Fibroblast of peridontal ligament (primary cell): ENCODE measurements around the gene DNLZ.

Experiments
- DNase-seq: peaks from one replicate; pipeline ENCODE4 v3.0.0-alpha.2; 2010; ENCODE audit errors: extremely low read depth

DNLZ gene

DNA sequence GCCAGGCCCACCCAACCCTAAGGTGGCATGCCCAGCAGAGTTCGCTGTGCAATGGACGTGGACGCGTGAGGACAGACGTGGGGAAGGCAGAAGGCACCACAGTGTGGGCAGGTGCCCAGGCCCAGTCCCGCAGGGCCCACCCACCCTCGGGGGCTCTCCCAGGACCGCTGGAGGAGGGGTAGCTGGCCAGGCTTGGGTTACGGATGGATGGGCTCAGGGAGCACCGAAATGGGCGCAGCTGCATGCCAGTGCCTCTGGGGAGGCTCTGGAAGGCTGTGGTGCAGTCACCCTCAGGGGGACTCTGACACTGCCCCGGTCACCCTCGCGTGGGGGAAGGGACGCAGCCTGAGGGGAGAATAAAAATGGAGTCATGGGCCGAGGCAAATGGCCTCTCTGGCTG is 45.8 kb downstream of the DNLZ start:
- no peak for DNase-seq

DNA sequence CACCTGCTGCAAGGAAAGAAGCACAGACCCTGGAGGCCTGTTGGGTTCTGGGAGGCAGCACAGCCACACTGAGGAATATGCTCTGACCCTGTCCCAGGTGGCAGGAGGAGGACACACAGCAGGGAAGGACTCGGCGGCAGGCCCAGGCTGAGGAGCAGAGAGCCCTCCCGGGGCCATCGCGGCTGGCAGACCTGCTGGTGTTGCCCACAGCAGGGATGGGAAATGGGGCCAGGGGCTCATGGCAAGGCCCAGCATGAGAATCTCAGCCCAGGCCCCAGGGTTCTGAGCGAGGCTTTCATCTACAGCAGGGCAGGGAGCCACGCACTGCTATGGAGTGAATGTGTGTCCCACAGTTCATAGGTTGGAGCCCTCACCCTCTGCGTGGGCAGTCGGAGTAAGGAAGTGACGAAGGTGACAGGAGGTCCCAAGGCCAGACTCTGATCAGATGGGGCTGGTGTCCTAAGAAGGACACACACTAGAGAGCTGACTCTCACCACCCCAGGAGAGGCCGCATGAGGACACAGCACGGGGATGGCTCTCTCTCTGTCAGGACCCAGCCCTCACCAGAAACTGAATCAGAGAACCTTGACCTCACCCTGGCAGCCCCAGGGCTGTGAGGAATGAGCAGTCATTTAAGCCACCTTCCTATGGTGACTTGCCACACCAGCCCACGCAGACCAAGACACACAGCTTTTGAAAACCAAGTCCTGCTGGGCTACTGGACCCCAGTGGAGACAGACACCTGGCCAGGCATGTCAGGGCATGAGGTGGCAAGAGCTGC is 46.5 kb downstream of the DNLZ start:
- DNase-seq, result no peak

DNA sequence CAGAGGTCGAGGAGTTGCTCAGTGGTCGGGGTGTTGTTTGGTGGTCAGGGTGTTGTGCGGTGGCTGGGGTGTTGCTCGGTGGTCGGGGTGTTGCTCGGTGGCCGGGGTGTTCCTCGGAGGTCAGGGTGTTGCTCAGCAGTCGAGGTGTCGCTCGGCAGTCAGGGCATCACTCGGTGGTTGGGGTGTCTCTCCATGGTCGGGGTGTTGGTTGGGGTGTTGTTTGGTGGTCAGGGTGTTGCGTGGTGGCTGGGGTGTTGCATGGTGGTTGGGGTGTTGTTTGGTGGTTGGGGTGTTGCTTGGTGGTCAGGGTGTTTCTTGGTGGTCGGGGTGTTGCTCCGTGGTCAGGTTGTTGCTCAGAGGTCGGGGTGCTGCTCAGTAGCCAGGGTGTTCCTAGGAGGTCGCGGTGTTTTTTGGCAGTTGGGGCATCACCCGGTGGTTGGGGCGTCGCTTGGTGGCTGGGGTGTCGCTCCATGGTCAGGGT is 47.2 kb downstream of the DNLZ start:
- DNase-seq, result no peak

DNA sequence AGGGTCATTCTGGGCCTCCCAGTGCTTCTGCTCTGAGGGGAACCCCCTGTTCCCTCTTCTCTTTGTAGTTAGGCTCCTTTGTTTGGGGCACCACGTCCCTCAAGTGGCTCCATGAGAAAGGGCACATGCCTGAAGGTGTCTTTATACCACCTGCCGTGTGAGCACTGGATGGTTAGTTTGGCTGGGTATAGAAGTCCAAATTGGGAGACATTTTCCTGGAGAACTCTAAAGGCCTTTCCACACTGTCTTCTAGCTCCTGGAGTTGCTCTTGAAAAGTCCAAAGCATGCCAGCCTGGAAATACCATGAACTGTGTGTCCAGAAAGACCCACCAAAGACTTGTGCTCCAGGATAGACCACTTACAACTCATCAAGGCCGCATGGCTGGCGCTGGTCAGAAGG is 48.6 kb downstream of the DNLZ start:
- DNase-seq, result no peak

DNA sequence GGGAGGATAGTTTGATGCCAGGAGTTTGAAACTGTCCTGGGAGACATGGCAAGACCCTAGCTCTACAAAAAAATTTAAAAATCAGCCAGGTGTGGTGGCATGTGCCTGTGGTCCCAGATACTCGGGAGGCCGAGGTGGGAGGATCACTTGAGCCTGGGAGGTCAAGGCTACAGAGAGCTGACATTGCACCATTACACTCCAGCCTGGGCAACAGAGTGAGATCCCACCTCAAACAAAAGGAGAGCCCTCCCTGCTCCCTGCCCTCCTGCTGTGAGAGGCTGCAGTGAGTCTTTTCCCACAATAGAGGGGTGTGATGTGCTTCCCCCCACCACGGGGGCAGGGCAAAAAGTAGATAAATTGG is 49.5 kb downstream of the DNLZ start:
- DNase-seq, result no peak

DNA sequence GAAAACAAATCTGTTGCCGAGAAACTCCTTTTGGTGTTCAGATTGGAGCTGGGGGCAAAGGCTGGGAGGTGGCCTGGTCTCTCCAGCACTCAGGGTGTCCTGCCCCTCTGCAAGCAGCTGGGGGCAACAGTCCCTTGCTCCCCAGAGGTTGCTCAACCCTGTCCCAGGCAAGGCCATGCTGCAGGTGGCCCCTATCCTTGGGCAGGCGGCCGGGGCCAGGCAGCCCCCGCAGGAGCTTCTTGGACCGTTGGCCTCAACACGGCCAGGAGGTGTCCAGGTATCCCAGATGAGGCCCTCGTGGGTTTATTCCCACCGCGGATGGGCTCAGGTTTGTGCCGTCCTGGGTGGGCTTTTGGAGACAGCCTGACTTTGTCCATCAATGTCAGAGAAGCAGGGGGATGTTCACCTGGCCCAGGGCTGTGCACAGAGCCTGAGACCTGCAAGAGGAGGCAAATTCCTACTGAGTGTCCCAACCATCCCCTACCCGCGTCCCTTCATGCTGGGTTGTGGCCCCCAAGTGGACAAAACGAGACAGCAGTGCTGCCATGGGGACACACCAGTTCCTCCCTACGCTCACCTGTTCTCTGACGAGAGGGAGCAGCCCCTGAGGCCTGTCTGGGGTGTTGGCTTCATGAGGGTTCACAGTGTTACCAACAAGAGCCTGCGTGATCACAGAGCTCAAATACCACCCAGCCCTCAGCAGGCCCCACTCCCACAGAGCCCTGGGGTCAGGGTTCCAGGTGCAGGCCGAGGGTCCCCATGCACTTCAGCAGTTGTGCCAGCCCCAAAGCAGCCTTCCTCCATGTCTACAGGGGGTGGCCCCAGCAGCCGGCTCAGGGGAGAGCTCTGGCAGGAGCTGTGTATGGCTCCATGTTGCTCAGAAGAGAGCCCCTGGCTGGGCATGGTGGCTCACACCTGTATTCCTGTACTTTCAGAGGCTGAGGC is 50.2 kb downstream of the DNLZ start:
- DNase-seq, result no peak

DNA sequence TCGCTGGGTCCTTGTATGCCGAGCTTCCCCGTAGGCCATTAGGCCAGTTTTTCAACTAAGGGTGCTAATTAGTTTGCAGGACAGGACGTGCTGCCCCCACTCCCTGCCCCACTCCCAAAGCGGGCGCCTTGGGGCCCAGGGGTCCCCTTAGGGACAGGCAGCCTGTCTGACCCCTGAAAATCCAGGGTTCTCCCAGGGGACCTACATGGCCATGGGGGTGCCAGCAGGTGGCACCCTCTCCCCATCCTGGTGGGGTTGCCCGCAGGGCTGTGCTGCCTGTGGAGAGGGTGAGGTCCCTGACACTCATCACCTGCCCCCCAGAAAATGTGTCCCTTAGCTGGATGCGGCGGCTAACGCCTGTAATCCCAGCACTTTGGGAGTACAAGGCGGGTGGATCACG is 51.1 kb downstream of the DNLZ start:
- peak; percentile 57 for DNase-seq

DNA sequence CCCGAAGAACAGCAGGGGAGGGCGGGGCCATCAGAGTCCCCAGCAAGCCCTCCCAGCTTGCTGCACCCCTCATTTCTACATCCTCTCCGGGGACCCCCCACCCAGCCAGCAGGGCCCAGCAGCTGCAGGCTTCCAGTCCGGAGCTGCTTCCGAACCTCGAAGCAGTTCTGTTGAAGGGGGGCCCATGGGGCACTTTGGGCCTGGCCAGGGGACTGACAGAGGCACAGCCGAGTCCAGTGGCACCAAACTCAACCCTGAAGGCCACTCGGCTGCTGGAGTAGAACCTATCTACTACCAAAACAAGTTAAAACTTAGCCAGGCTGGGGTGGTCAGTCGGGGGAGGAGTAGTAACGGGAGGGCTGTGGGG is 51.6 kb downstream of the DNLZ start:
- no peak for DNase-seq

DNA sequence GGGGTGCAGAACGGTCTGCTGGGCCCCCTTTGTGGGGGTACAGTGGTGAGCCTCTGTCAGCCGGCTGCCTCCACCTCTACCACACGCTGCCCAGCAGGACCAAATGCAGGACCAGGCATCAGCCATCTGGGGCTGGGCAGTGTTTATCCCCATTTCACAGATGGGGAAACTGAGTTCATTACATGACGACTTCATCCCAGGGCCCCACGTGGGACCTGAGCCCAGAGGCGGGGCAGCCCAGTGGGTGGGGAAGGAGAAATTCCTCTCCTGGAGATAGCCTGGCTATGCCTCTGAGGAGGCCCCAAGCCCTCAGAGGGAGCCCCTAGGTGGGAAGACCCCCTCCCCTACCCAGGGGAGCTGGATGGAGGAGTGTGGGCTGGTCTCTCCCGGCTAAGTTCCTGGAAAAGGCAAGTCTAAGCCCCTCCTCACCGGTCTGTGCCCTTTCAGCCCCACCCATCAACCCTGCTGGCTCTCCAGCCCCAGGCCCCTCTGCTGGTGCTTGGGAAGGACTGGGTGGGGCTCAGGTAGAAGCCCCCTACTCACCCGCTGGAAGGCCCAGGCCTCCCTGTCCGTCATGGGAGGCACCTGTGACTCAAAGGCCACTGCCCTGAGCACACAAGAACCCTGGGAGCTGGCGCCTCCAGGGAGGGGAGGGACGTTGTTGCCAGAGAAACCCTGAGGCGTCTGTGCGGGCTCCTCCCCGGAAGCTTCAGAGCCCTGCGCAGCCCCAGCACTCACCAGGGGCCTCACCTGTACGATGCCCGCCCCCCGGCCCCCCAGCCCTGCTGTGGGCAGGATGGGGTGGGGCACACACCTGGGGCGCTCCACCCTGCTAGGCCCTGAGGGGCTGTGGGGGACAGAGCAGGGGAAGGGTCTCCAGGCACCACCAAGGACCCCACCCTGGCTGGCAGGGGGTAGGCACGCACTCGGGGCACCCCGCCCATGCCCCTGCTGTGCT is 52.2 kb downstream of the DNLZ start:
- DNase-seq, result no peak

DNA sequence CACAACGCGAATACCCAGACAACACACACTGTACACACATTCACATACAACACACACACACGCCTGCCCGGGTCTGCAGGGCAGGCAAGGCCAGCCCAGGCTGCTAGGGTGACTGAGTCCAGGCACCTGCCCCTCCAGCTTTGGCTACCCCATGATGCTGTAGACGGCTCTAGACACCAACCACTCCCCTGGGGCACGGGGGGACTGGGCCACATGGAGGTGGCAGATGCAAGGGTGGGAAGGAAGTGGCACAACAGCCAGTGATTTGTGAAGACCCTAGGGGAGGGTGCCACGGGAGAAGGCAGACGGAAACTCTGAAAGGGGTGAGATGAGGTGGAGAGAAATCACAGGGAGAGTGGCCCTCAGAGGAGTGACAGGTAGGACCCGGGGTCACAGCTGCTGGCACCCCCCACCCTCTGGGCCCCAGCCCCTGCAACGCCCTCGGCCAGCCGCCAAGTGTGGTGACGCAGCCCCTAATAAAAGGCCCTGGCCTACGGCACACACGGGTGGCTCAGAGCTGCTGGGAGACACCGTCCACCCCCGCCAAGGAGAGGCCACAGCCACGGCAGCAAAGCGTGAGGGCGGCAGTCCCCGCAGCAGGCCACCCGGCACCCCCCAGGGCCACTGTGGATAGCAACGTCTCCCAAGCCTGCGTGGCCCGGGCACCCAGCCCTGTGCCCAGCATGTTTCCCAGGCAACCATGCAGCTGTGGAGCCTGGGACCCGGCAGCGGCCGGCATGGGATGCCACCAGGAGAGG is 53.1 kb downstream of the DNLZ start:
- DNase-seq, result no peak

DNA sequence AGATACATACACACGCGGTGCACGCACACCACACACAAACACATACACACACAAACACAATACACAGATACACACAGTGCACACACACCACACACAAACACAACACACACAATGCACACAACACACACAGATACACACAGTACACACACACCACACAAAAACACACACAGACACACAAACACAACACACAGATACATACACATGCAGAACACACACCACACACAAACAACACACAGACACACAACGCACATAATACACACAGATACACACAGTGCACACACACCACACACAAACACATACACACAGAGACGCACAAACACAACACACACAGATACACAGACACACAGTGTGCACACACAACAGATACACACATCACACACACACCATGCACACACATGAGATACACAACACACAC is 53.7 kb downstream of the DNLZ start:
- no peak for DNase-seq
